ENCODE results near the gene GDA. TPM values are rescaled to one million over a fixed set of nuclear protein-coding genes. Genes with fewer than 3 reads are reported as not detected.

Gene GDA
- total RNA-seq, 1 experiment from 2014 or later: 49.4 TPM

DNA sequence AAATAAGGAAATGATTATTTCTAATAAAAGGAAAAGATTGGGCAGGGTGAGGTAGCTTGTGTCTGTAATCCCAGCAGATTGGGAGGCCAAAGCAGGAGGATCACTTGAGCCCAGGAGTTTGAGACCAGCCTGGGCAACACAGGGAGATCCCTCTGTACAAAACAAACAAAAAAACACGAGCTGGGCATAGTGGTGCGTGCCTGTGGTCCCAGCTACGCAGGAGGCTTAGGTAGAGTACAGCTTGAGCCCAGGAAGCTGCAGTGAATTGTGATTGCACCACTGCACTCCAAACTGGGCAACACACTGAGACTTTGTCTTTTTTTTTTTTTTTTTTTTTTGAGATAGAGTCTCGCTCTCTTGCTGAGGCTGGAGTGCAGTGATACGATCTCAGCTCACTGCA, 18.8 kb downstream of the GDA start:
- no TSS peak for BruUV-seq (replicated peaks)
- no peak for TF ChIP-seq SIN3A (IDR thresholded peaks at IDR 0.05; ENCODE audit: low read depth)
- TF ChIP-seq, protein P1, sequence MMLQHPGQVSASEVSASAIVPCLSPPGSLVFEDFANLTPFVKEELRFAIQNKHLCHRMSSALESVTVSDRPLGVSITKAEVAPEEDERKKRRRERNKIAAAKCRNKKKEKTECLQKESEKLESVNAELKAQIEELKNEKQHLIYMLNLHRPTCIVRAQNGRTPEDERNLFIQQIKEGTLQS (IDR thresholded peaks at IDR 0.05): no peak
- TF ChIP-seq, protein P2, sequence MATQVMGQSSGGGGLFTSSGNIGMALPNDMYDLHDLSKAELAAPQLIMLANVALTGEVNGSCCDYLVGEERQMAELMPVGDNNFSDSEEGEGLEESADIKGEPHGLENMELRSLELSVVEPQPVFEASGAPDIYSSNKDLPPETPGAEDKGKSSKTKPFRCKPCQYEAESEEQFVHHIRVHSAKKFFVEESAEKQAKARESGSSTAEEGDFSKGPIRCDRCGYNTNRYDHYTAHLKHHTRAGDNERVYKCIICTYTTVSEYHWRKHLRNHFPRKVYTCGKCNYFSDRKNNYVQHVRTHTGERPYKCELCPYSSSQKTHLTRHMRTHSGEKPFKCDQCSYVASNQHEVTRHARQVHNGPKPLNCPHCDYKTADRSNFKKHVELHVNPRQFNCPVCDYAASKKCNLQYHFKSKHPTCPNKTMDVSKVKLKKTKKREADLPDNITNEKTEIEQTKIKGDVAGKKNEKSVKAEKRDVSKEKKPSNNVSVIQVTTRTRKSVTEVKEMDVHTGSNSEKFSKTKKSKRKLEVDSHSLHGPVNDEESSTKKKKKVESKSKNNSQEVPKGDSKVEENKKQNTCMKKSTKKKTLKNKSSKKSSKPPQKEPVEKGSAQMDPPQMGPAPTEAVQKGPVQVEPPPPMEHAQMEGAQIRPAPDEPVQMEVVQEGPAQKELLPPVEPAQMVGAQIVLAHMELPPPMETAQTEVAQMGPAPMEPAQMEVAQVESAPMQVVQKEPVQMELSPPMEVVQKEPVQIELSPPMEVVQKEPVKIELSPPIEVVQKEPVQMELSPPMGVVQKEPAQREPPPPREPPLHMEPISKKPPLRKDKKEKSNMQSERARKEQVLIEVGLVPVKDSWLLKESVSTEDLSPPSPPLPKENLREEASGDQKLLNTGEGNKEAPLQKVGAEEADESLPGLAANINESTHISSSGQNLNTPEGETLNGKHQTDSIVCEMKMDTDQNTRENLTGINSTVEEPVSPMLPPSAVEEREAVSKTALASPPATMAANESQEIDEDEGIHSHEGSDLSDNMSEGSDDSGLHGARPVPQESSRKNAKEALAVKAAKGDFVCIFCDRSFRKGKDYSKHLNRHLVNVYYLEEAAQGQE (IDR thresholded peaks at IDR 0.05; ENCODE audit: low read depth): no peak
- no peak for TF ChIP-seq CBX3 (IDR thresholded peaks at IDR 0.05; ENCODE audit: low read depth)
- TF ChIP-seq YY1 (IDR thresholded peaks at IDR 0.05; ENCODE audit: extremely low read depth, insufficient replicate concordance, low read depth, low read length): no peak
- TF ChIP-seq EZH2phosphoT487 (IDR thresholded peaks at IDR 0.05; ENCODE audit: borderline replicate concordance): no peak
- TF ChIP-seq ZNF274 (IDR thresholded peaks at IDR 0.05; ENCODE audit: low read depth, low read length): no peak
- TF ChIP-seq EGR1 (IDR thresholded peaks at IDR 0.05; ENCODE audit: low read depth): no peak
- TF ChIP-seq SP1 (IDR thresholded peaks at IDR 0.05; ENCODE audit: low read depth): no peak
- TF ChIP-seq POLR2AphosphoS5 (IDR thresholded peaks at IDR 0.05; ENCODE audit: low read depth, low read length): no peak
- TF ChIP-seq ZFX (IDR thresholded peaks at IDR 0.05): no peak
- TF ChIP-seq, protein P3, sequence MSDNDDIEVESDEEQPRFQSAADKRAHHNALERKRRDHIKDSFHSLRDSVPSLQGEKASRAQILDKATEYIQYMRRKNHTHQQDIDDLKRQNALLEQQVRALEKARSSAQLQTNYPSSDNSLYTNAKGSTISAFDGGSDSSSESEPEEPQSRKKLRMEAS (IDR thresholded peaks at IDR 0.05): no peak
- no peak for TF ChIP-seq RAD21 (IDR thresholded peaks at IDR 0.05; ENCODE audit: low read depth)
- TF ChIP-seq, protein P4, sequence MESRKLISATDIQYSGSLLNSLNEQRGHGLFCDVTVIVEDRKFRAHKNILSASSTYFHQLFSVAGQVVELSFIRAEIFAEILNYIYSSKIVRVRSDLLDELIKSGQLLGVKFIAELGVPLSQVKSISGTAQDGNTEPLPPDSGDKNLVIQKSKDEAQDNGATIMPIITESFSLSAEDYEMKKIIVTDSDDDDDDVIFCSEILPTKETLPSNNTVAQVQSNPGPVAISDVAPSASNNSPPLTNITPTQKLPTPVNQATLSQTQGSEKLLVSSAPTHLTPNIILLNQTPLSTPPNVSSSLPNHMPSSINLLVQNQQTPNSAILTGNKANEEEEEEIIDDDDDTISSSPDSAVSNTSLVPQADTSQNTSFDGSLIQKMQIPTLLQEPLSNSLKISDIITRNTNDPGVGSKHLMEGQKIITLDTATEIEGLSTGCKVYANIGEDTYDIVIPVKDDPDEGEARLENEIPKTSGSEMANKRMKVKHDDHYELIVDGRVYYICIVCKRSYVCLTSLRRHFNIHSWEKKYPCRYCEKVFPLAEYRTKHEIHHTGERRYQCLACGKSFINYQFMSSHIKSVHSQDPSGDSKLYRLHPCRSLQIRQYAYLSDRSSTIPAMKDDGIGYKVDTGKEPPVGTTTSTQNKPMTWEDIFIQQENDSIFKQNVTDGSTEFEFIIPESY (IDR thresholded peaks at IDR 0.05; ENCODE audit: extremely low read depth, insufficient replicate concordance, low read length): no peak
- TF ChIP-seq TCF7L2 (IDR thresholded peaks at IDR 0.05; ENCODE audit: borderline replicate concordance, extremely low read depth, insufficient read depth, insufficient read length): no peak
- TF ChIP-seq JUND (IDR thresholded peaks at IDR 0.05): no peak
- TF ChIP-seq, protein P5, sequence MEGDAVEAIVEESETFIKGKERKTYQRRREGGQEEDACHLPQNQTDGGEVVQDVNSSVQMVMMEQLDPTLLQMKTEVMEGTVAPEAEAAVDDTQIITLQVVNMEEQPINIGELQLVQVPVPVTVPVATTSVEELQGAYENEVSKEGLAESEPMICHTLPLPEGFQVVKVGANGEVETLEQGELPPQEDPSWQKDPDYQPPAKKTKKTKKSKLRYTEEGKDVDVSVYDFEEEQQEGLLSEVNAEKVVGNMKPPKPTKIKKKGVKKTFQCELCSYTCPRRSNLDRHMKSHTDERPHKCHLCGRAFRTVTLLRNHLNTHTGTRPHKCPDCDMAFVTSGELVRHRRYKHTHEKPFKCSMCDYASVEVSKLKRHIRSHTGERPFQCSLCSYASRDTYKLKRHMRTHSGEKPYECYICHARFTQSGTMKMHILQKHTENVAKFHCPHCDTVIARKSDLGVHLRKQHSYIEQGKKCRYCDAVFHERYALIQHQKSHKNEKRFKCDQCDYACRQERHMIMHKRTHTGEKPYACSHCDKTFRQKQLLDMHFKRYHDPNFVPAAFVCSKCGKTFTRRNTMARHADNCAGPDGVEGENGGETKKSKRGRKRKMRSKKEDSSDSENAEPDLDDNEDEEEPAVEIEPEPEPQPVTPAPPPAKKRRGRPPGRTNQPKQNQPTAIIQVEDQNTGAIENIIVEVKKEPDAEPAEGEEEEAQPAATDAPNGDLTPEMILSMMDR (IDR thresholded peaks at IDR 0.05 in 2 of 3, conservative IDR thresholded peaks at IDR 0.05 in 1 of 3; ENCODE audit: borderline replicate concordance in 1 of 3, insufficient read depth in 1 of 3, low read depth in 2 of 3, low read length in 2 of 3): no peak
- TF ChIP-seq ELF1 (IDR thresholded peaks at IDR 0.05; ENCODE audit: borderline replicate concordance, low read depth): no peak
- no peak for TF ChIP-seq SRF (IDR thresholded peaks at IDR 0.05; ENCODE audit: low read depth)
- intact Hi-C loops (cut with micrococcal nuclease): no loop called here
- no peak overlapping the region for H3K27ac ChIP-seq (ENCODE audit: low read depth, low read length)
- RAD21 ChIA-PET (ENCODE audit: low non-redundant PET in 1 of 2, low total read pairs in 2 of 2, uncharacterized antibody in 2 of 2, unreplicated experiment in 2 of 2): interaction anchor here in 1 of 2 experiments (0.7 kb wide), 1 partner anchor 119 kb away, joined by 5 read pairs; no protein-coding TSS in a partner anchor
- no peaks in the 10 kb centered on the region for H3K9me2 ChIP-seq (ENCODE audit: insufficient read depth)
- no peaks in the 10 kb centered on the region for H3K9me3 ChIP-seq (ENCODE audit: control insufficient read depth in 1 of 2, insufficient read depth in 1 of 2, low read depth in 1 of 2, low read length in 2 of 2)
- no peaks in the 10 kb centered on the region for H4K20me1 ChIP-seq (ENCODE audit: insufficient read depth)
- H3K9ac ChIP-seq (ENCODE audit: low read length): no peak overlapping the region
- peaks cover 0 to 21% of the 10 kb centered on the region in 2 experiments; a peak in 2 of 4 replicates for H3K4me1 ChIP-seq (ENCODE audit: control insufficient read depth in 1 of 2, insufficient read depth in 2 of 2, low read length in 2 of 2)
- H3K4me2 ChIP-seq (ENCODE audit: low read length): no peak overlapping the region
- POLR2A ChIA-PET: no interaction called here
- no peak overlapping the region for H3K4me3 ChIP-seq (replicated peaks in 1 of 2; ENCODE audit: low read depth in 1 of 2, low read length in 2 of 2)
- H3K36me3 ChIP-seq (ENCODE audit: control insufficient read depth in 1 of 2, insufficient read depth in 2 of 2, low read length in 2 of 2): peaks cover 0 to 16% of the 10 kb centered on the region in 2 experiments; a peak in 2 of 4 replicates
- H3K27me3 ChIP-seq (ENCODE audit: insufficient read depth, low read length): no peaks in the 10 kb centered on the region
- ATAC-seq (no peak), DNase-seq (ENCODE audit: low read depth, low spot score) (no peak)
- CTCF ChIA-PET: interaction anchor here (0.6 kb wide), 1 partner anchor 31 kb away, joined by 5 read pairs; no protein-coding TSS in a partner anchor
- H3K79me2 ChIP-seq (ENCODE audit: insufficient read depth, low read length): peaks cover 77% of the 10 kb centered on the region
- no peak overlapping the region for H2AFZ ChIP-seq (ENCODE audit: low read depth, low read length, poor library complexity, severe bottlenecking)
